ENCODE results near the gene KPNA5. TPM values are rescaled to one million over a fixed set of nuclear protein-coding genes. Genes with fewer than 3 reads are reported as not detected.

Gene KPNA5
- total and polyA plus RNA-seq, 2 of the 8 experiments (the other 6 are each of a cell fraction or from before 2014, with no cell fraction given): 2.0 to 9.7 TPM

GRCh38 chr6:116661594-116661993 is 19.4 kb upstream of the KPNA5 start:
- Histone ChIP-seq H2BK5ac (ENCODE audit: low read depth, low read length) (no peak overlapping the region), H3K36me3 (ENCODE audit: control insufficient read depth in 2 of 4, insufficient read depth in 4 of 4, low read length in 3 of 4) (peaks cover 0 to 10% (median 2%) of the 10 kb centered on the region in 4 experiments; a peak in 4 of 8 replicates), H2BK12ac (ENCODE audit: low read depth, low read length) (no peak overlapping the region), H2BK20ac (ENCODE audit: low read length) (no peak overlapping the region), H3K9ac (replicated peaks in 1 of 4; ENCODE audit: extremely low read depth in 1 of 4, low read depth in 3 of 4, low read length in 3 of 4) (no peak overlapping the region), H2BK120ac (replicated peaks; ENCODE audit: low read depth, low read length) (no peak overlapping the region), H3K4me1 (replicated peaks in 1 of 4; ENCODE audit: control insufficient read depth in 3 of 4, insufficient read depth in 4 of 4, low read length in 3 of 4) (no peaks in the 10 kb centered on the region), H3K4me2 (ENCODE audit: insufficient read depth in 1 of 2, low read depth in 2 of 2, low read length in 2 of 2) (no peak overlapping the region), H4K5ac (ENCODE audit: insufficient read length, low read depth, low read length) (no peak overlapping the region), H3K18ac (ENCODE audit: extremely low read depth, low read length) (no peak overlapping the region), H4K91ac (replicated peaks; ENCODE audit: insufficient read length, low read length) (no peak overlapping the region), H3K56ac (replicated peaks; ENCODE audit: insufficient read length, low read depth, low read length) (no peak overlapping the region), H3K79me1 (ENCODE audit: low read depth, low read length) (no peaks in the 10 kb centered on the region), H3K4me3 (ENCODE audit: extremely low read depth in 1 of 4, insufficient read depth in 2 of 4, low read depth in 3 of 4, low read length in 4 of 4) (no peak overlapping the region), H2AK5ac (ENCODE audit: low read depth, low read length) (no peak overlapping the region), H3K27ac (ENCODE audit: low read depth, low read length) (no peak overlapping the region), H3K27me3 (replicated peaks in 1 of 4; ENCODE audit: control insufficient read depth in 3 of 4, extremely low read depth in 1 of 4, insufficient read depth in 3 of 4, low read length in 3 of 4) (no peaks in the 10 kb centered on the region), H3K9me3 (ENCODE audit: insufficient read depth in 2 of 2, low read depth in 1 of 2, low read length in 1 of 2) (no peaks in the 10 kb centered on the region), H4K8ac (ENCODE audit: extremely low read depth, insufficient read depth, low read length) (no peak overlapping the region), H2AFZ (ENCODE audit: low read length) (no peak overlapping the region), H3K4ac (replicated peaks; ENCODE audit: insufficient read length, low read depth, low read length) (no peak overlapping the region), H3K23ac (ENCODE audit: insufficient read length) (no peak overlapping the region), H3K14ac (ENCODE audit: insufficient read length) (no peak overlapping the region), H3K23me2 (ENCODE audit: low read depth, low read length) (no peaks in the 10 kb centered on the region), H2BK15ac (ENCODE audit: low read length) (no peak overlapping the region), H3K79me2 (ENCODE audit: control insufficient read depth in 1 of 2, insufficient read depth in 2 of 2, low read length in 2 of 2) (peaks cover 3 to 60% of the 10 kb centered on the region in 2 experiments; a peak in 3 of 4 replicates), H4K20me1 (replicated peaks in 1 of 2; ENCODE audit: control insufficient read depth in 1 of 2, insufficient read depth in 2 of 2, low read length in 2 of 2) (peaks cover 0 to 4% of the 10 kb centered on the region in 2 experiments)
- no peak for DNase-seq (ENCODE audit: low read depth in 1 of 2, low spot score in 2 of 2)
- TF ChIP-seq GTF2F1 (IDR thresholded peaks at IDR 0.05; ENCODE audit: borderline replicate concordance, low read depth, low read length) (no peak), CEBPB (IDR thresholded peaks at IDR 0.05; ENCODE audit: low read depth, low read length) (no peak), TCF12 (IDR thresholded peaks at IDR 0.05; ENCODE audit: low read depth, low read length) (no peak), ATF2 (IDR thresholded peaks at IDR 0.05; ENCODE audit: low read length) (no peak), SIX5 (IDR thresholded peaks at IDR 0.05; ENCODE audit: low read depth, low read length) (no peak), SRF (IDR thresholded peaks at IDR 0.05; ENCODE audit: low read depth, low read length) (no peak), BRCA1 (IDR thresholded peaks at IDR 0.05; ENCODE audit: low read depth, low read length) (no peak)
- CTCF ChIA-PET (ENCODE audit: partially characterized antibody): interaction anchor here (1.1 to 1.3 kb wide), 3 partner anchors 16 to 395 kb away, joined by 3 to 5 read pairs (median 5); no protein-coding TSS in a partner anchor
- POLR2A ChIA-PET (ENCODE audit: partially characterized antibody): interaction anchor here (1.1 kb wide), 1 partner anchor 20 kb away, joined by 4 read pairs; the partner anchor contains the start of gene KPNA5
- FAIRE-seq: no peak
